Stimulated activated CD4-positive, alpha-beta T cell treated with anti-CD3 and anti-CD28 coated beads, Interleukin-1b, Interleukin-23, amount 100 ng/mL, for 48 hours (primary cell): ENCODE measurements around the gene TMEM178B.

Experiments
- DNase-seq: peaks from one replicate; pipeline ENCODE4 v3.0.0-alpha.2; 2020

TMEM178B gene

GRCh38 chr7:141265668-141266067, 191.8 kb downstream of the TMEM178B start:
- no peak for DNase-seq

GRCh38 chr7:141268614-141269013, 194.8 kb downstream of the TMEM178B start:
- no peak for DNase-seq

GRCh38 chr7:141271451-141271850, 197.6 kb downstream of the TMEM178B start:
- DNase-seq, result no peak

- no peak for DNase-seq
These were observed 198.6 kb downstream of the TMEM178B start for GRCh38 chr7:141272417-141272816.

GRCh38 chr7:141275350-141275749, 201.5 kb downstream of the TMEM178B start:
- DNase-seq, result no peak

- no peak for DNase-seq
These were observed 202.2 kb downstream of the TMEM178B start for GRCh38 chr7:141276031-141276430.

GRCh38 chr7:141280100-141280499, 206.2 kb downstream of the TMEM178B start:
- DNase-seq, result no peak

GRCh38 chr7:141281311-141281710, 207.4 kb downstream of the TMEM178B start:
- no peak for DNase-seq

- DNase-seq, result no peak
These were observed 212.7 kb downstream of the TMEM178B start for GRCh38 chr7:141286522-141286921.

- no peak for DNase-seq
These were observed 214.1 kb downstream of the TMEM178B start for GRCh38 chr7:141287936-141288335.

GRCh38 chr7:141288626-141289025, 214.8 kb downstream of the TMEM178B start:
- no peak for DNase-seq

GRCh38 chr7:141290365-141290764, 216.5 kb downstream of the TMEM178B start:
- DNase-seq, result no peak

GRCh38 chr7:141290973-141291372, 217.1 kb downstream of the TMEM178B start:
- no peak for DNase-seq

- DNase-seq, result no peak
These were observed 217.7 kb downstream of the TMEM178B start for GRCh38 chr7:141291541-141291940.

- DNase-seq, result no peak
These were observed 220.4 kb downstream of the TMEM178B start for GRCh38 chr7:141294143-141294829.

- no peak for DNase-seq
These were observed 221.6 kb downstream of the TMEM178B start for GRCh38 chr7:141295367-141295895.

- DNase-seq, result no peak
These were observed 227.0 kb downstream of the TMEM178B start for GRCh38 chr7:141300816-141301215.

GRCh38 chr7:141301544-141301943, 227.7 kb downstream of the TMEM178B start:
- no peak for DNase-seq

GRCh38 chr7:141302617-141303016, 228.8 kb downstream of the TMEM178B start:
- DNase-seq, result no peak

GRCh38 chr7:141304291-141304690, 230.4 kb downstream of the TMEM178B start:
- no peak for DNase-seq

GRCh38 chr7:141306081-141306480, 232.2 kb downstream of the TMEM178B start:
- DNase-seq, result no peak

GRCh38 chr7:141312395-141312794, 238.5 kb downstream of the TMEM178B start:
- DNase-seq, result no peak

GRCh38 chr7:141312828-141313521, 239.1 kb downstream of the TMEM178B start:
- no peak for DNase-seq

- no peak for DNase-seq
These were observed 240.0 kb downstream of the TMEM178B start for GRCh38 chr7:141313896-141314295.
